ENCODE data around the gene CYGB.

- TF ChIP-seq MAX (IDR thresholded peaks at IDR 0.05) (no peak), RAD21 (IDR thresholded peaks at IDR 0.05; ENCODE audit: low read depth) (no peak), NFIC (IDR thresholded peaks at IDR 0.05) (no peak)
Observed at GRCh38 chr17:76549215-76549518, 11.7 kb upstream of the CYGB start.
